DMS153 (cell line): ENCODE data around the gene DIP2A.
"Not testable (repeated sequence)": the region's sequence is repeated elsewhere in the genome, so short reads cannot be mapped to it uniquely, and the experiment has no call there.

Source experiments
- DNase-seq: peaks from one replicate; lab custom pipeline; 2025; lab: John Stamatoyannopoulos, UW

Gene DIP2A

GRCh38 chr21:46426313-46427046 is 32.2 kb upstream of the DIP2A start:
- no peak for DNase-seq

- DNase-seq = no peak
Observed at GRCh38 chr21:46427516-46427915, 31.2 kb upstream of the DIP2A start.

GRCh38 chr21:46428286-46428685 is 30.4 kb upstream of the DIP2A start:
- DNase-seq = no peak

- no peak for DNase-seq
Observed at GRCh38 chr21:46428987-46429710, 29.5 kb upstream of the DIP2A start.

GRCh38 chr21:46429754-46430681 is 28.7 kb upstream of the DIP2A start:
- DNase-seq = no peak

GRCh38 chr21:46431448-46431847 is 27.2 kb upstream of the DIP2A start:
- no peak for DNase-seq

- no peak for DNase-seq
Observed at GRCh38 chr21:46431884-46432488, 26.7 kb upstream of the DIP2A start.

GRCh38 chr21:46433116-46433515 is 25.6 kb upstream of the DIP2A start:
- DNase-seq = not testable (repeated sequence)

GRCh38 chr21:46434322-46434958 is 24.3 kb upstream of the DIP2A start:
- DNase-seq = no peak

GRCh38 chr21:46435786-46436227 is 22.9 kb upstream of the DIP2A start:
- DNase-seq = no peak

- DNase-seq = no peak
Observed at GRCh38 chr21:46436621-46437020, 22.1 kb upstream of the DIP2A start.

GRCh38 chr21:46437096-46437498 is 21.6 kb upstream of the DIP2A start:
- DNase-seq = no peak

- DNase-seq = no peak
Observed at GRCh38 chr21:46437511-46437910, 21.2 kb upstream of the DIP2A start.

- DNase-seq = no peak
Observed at GRCh38 chr21:46438241-46438640, 20.4 kb upstream of the DIP2A start.

- DNase-seq = no peak
Observed at GRCh38 chr21:46439906-46440305, 18.8 kb upstream of the DIP2A start.

- no peak for DNase-seq
Observed at GRCh38 chr21:46441331-46441730, 17.4 kb upstream of the DIP2A start.

- no peak for DNase-seq
Observed at GRCh38 chr21:46441961-46442498, 16.7 kb upstream of the DIP2A start.

- no peak for DNase-seq
Observed at GRCh38 chr21:46442938-46443337, 15.8 kb upstream of the DIP2A start.

GRCh38 chr21:46443910-46444309 is 14.8 kb upstream of the DIP2A start:
- DNase-seq = no peak

- no peak for DNase-seq
Observed at GRCh38 chr21:46448108-46448507, 10.6 kb upstream of the DIP2A start.

GRCh38 chr21:46448855-46449254 is 9.8 kb upstream of the DIP2A start:
- not testable (repeated sequence) for DNase-seq
